Measurements from ENCODE around the gene C5. TPM values are rescaled to one million over a fixed set of nuclear protein-coding genes. Genes with fewer than 3 reads are reported as not detected.

Gene C5
- total and polyA plus RNA-seq, 2 experiments from 2014 or later: 13.8 to 55.4 TPM

DNA sequence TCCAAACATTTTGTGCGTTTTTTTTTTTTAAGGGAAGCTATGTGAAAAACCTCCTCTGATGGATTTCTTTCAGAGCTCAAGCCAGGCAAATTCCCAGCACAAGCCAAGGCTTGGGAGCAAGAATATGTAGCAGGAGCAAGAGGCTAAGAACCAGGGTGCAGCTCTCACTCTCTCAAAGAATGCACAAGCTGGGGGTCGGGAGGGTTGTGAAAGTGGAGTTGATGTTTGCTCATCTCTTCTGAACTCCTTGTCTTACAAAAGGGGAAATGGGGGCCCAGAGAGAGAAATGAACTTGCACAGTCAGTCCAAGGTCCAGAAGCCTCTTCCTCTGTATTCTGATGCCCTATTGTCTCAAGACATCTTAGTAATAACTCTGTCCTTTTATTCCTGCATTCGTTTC is 115.8 kb downstream of the C5 start:
- Histone ChIP-seq H3K4me2 (peak overlapping the region; percentile 23), H3K9me3 (ENCODE audit: low read depth) (no peaks in the 10 kb centered on the region), H4K20me1 (ENCODE audit: insufficient read depth, poor library complexity, severe bottlenecking) (no peaks in the 10 kb centered on the region), H3K4me3 (no peak overlapping the region), H2AFZ (no peak overlapping the region), H3K27me3 (no peaks in the 10 kb centered on the region), H3K36me3 (replicated peaks; ENCODE audit: insufficient read depth, low read depth) (no peaks in the 10 kb centered on the region), H3K4me1 (ENCODE audit: insufficient read depth) (peaks cover 45% of the 10 kb centered on the region), H3K27ac (peak overlapping the region; percentile 88), H3K79me2 (no peaks in the 10 kb centered on the region), H3K9me2 (replicated peaks; ENCODE audit: insufficient read depth) (no peaks in the 10 kb centered on the region)
- WGBS (ENCODE audit: low lambda C conversion rate, missing lambda C conversion rate): 79% methylated on average over 3 of the region's 3 CpGs
- TF ChIP-seq EZH2 (IDR thresholded peaks at IDR 0.05; ENCODE audit: borderline replicate concordance): no peak
- TF ChIP-seq EZH2phosphoT487 (IDR thresholded peaks at IDR 0.05; ENCODE audit: low read depth, severe bottlenecking, unreplicated experiment): no peak
- TF ChIP-seq, protein P1, sequence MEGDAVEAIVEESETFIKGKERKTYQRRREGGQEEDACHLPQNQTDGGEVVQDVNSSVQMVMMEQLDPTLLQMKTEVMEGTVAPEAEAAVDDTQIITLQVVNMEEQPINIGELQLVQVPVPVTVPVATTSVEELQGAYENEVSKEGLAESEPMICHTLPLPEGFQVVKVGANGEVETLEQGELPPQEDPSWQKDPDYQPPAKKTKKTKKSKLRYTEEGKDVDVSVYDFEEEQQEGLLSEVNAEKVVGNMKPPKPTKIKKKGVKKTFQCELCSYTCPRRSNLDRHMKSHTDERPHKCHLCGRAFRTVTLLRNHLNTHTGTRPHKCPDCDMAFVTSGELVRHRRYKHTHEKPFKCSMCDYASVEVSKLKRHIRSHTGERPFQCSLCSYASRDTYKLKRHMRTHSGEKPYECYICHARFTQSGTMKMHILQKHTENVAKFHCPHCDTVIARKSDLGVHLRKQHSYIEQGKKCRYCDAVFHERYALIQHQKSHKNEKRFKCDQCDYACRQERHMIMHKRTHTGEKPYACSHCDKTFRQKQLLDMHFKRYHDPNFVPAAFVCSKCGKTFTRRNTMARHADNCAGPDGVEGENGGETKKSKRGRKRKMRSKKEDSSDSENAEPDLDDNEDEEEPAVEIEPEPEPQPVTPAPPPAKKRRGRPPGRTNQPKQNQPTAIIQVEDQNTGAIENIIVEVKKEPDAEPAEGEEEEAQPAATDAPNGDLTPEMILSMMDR (IDR thresholded peaks at IDR 0.05; ENCODE audit: poor library complexity): no peak
- no peak for DNase-seq (ENCODE audit: low spot score)

DNA sequence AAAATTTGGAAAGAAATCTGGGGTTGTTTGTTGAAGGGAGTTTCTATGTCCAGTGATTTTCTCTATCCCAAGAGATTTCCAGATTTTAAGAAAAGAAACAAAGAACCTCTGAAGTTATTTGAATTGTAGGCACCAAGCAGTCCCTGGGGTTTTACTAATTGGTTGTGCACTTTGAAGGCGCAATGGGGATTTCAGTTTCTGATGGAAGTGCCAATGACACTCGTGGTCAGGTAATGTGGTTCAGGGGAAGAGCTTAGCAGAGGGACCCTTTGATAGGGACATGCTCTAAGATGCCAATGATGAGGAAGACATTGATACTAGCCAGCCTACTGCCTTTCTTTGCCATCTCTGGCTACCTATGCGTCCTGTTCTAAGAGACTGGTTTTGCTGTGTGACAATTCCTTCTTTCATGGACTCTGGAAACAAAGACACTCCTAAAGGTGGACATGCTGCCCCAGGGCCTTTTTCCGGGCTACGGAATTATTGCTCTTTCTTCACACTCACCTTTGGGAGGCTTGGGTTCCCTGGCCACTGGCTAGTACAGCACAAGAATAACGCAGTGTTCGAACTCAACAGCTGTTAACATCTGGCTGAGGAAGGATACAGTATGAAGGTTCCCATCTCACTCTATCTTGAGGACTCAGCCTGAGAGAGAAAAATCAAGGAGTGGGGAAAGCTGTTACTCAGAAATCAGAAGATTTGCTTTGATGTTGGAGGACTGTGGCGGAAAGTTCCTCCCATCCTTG is 116.6 kb downstream of the C5 start:
- peak overlapping the region; percentile 88 for H3K27ac ChIP-seq
- H3K36me3 ChIP-seq (replicated peaks; ENCODE audit: insufficient read depth, low read depth): no peaks in the 10 kb centered on the region
- TF ChIP-seq EZH2 (IDR thresholded peaks at IDR 0.05; ENCODE audit: borderline replicate concordance) (no peak), EZH2phosphoT487 (IDR thresholded peaks at IDR 0.05; ENCODE audit: low read depth, severe bottlenecking, unreplicated experiment) (no peak)
- TF ChIP-seq, protein P1 (IDR thresholded peaks at IDR 0.05; ENCODE audit: poor library complexity): no peak
- no peak for DNase-seq (ENCODE audit: low spot score)
- 87% methylated on average over 8 of the region's 8 CpGs for WGBS (ENCODE audit: low lambda C conversion rate, missing lambda C conversion rate)
- no peaks in the 10 kb centered on the region for H4K20me1 ChIP-seq (ENCODE audit: insufficient read depth, poor library complexity, severe bottlenecking)
- H3K4me3 ChIP-seq: no peak overlapping the region
- no peak overlapping the region for H2AFZ ChIP-seq
- H3K9me3 ChIP-seq (ENCODE audit: low read depth): no peaks in the 10 kb centered on the region
- H3K4me1 ChIP-seq (ENCODE audit: insufficient read depth): peaks cover 49% of the 10 kb centered on the region
- H3K4me2 ChIP-seq: no peak overlapping the region
- H3K9me2 ChIP-seq (replicated peaks; ENCODE audit: insufficient read depth): no peaks in the 10 kb centered on the region
- H3K79me2 ChIP-seq: no peaks in the 10 kb centered on the region
- H3K27me3 ChIP-seq: no peaks in the 10 kb centered on the region

DNA sequence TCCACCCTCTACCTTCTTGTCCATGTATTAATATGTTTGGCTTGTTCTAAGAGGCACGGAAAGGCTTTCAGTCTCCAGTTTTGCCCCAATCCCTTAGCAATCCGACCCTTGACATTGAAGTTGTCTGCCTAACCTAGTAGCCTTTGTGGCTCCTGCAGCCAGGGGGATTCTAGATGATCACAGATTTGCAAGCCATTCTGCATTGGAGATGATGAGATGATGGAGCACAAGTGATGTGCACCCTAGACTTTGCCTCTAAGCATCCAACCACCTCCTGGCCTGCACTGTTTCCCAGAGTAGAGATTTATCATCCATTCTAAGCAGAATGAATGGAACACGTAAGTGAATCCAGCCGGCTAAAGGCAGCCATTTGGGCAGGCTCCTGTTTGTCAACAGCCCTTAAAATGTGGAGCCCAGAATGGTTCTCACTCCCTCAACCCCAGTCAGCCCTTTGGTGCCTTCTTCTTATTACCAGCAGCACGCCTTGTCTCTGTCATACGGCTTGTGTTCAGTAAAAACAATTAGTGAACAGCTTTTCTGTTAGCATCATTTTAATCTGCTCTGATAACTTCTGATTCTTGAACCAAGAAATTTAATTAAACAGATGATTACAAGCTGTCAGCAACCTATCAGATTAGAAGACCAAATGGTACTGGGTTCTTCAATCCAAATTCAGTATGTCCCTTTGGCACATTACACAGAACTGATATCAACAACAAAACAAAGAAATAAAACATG is 117.8 kb downstream of the C5 start:
- Histone ChIP-seq H3K79me2 (no peaks in the 10 kb centered on the region), H3K4me3 (no peak overlapping the region), H3K27ac (peak overlapping the region; percentile 20), H3K9me2 (replicated peaks; ENCODE audit: insufficient read depth) (no peaks in the 10 kb centered on the region), H3K27me3 (no peaks in the 10 kb centered on the region), H3K9me3 (ENCODE audit: low read depth) (no peaks in the 10 kb centered on the region), H2AFZ (no peak overlapping the region), H3K36me3 (replicated peaks; ENCODE audit: insufficient read depth, low read depth) (no peaks in the 10 kb centered on the region), H4K20me1 (ENCODE audit: insufficient read depth, poor library complexity, severe bottlenecking) (no peaks in the 10 kb centered on the region), H3K4me1 (ENCODE audit: insufficient read depth) (peaks cover 42% of the 10 kb centered on the region), H3K4me2 (no peak overlapping the region)
- WGBS (ENCODE audit: low lambda C conversion rate, missing lambda C conversion rate): 87% methylated on average over 6 of the region's 6 CpGs
- TF ChIP-seq EZH2phosphoT487 (IDR thresholded peaks at IDR 0.05; ENCODE audit: low read depth, severe bottlenecking, unreplicated experiment) (no peak), EZH2 (IDR thresholded peaks at IDR 0.05; ENCODE audit: borderline replicate concordance) (no peak)
- TF ChIP-seq, protein P1 (IDR thresholded peaks at IDR 0.05; ENCODE audit: poor library complexity): no peak
- no peak for DNase-seq (ENCODE audit: low spot score)

All from hepatocyte (in vitro differentiated cells).